Endothelial cell of umbilical vein (primary cell): ENCODE data around the gene MLIP. TPM values are rescaled to one million over a fixed set of nuclear protein-coding genes. Genes with fewer than 3 reads are reported as not detected.

Experiments used
- BruUV-seq: library from RNA; stranded (reverse); fragments of 400-500 nt; replicated peaks from 2 replicates; lab custom pipeline; 2021; lab: Mats Ljungman, UMichigan
- CTCF ChIA-PET: fragments of 300-600, 350-600 bp; sonication (Branson Sonifier 250); formaldehyde crosslinking; loops from one replicate; lab custom pipeline; 2021; ENCODE audit warnings: antibody characterized with exemption, inconsistent platforms; lab: Charles Lee
- POLR2A ChIA-PET: fragments of 300-600, 350-600 bp; sonication (Branson Sonifier 250); formaldehyde crosslinking; loops from one replicate; lab custom pipeline; 2021; ENCODE audit warnings: antibody characterized with exemption, inconsistent platforms; lab: Charles Lee
- DNase-seq: peaks from one replicate; pipeline ENCODE4 v3.0.0-alpha.2; 2011; ENCODE audit warnings: low read depth, low spot score
- FAIRE-seq: peaks from 2 replicates; lab custom pipeline; 2011; peaks lifted over from hg19 to GRCh38; lab: Jason Lieb, UNC
- H2AFZ ChIP-seq: 2 replicates; pipeline ENCODE4 v1.6.0; 2012; ENCODE audit warnings: low read depth, low read length, control low read depth, inconsistent platforms
- H3K27ac ChIP-seq: 2 replicates; pipeline ENCODE4 v1.5.1; 2011; ENCODE audit warnings: low read depth, mild to moderate bottlenecking, control low read depth, low read length, moderate library complexity; ENCODE audit not compliant: insufficient read depth
- H3K27me3 ChIP-seq, 2 experiments: 2 replicates each; pipeline versions ENCODE4 v1.6.0 to v1.6.1; 2011; ENCODE audit warnings: low read length in 2 of 2, mixed read lengths in 1 of 2; ENCODE audit not compliant: control insufficient read depth in 2 of 2, insufficient read depth in 2 of 2
- H3K36me3 ChIP-seq, 2 experiments: 2 replicates in 1 of 2; 3 replicates in 1 of 2; pipeline ENCODE4 v1.5.1; 2011; ENCODE audit warnings: low read length in 2 of 2, mild to moderate bottlenecking in 1 of 2, moderate library complexity in 1 of 2; ENCODE audit not compliant: control insufficient read depth in 2 of 2, insufficient read depth in 2 of 2; ENCODE audit errors: extremely low read depth in 1 of 2
- H3K4me1 ChIP-seq: 3 replicates; pipeline ENCODE4 v1.5.1; 2011; ENCODE audit warnings: mild to moderate bottlenecking, low read length; ENCODE audit not compliant: control insufficient read depth, insufficient read depth; ENCODE audit errors: extremely low read depth
- H3K4me2 ChIP-seq: 2 replicates; pipeline ENCODE4 v1.6.1; 2011; ENCODE audit warnings: low read length, control low read depth, mixed read lengths; ENCODE audit not compliant: insufficient read depth
- H3K4me3 ChIP-seq, 3 experiments: fragments of 200-600 bp in 1 of 3; sonication (generic), shearing (Covaris generic) in 1 of 3; replicated peaks in 1 of 3; 2 replicates each; pipeline ENCODE4 v1.5.1; 2011 to 2016; ENCODE audit warnings: control low read depth in 3 of 3, low read length in 3 of 3, mild to moderate bottlenecking in 2 of 3, inconsistent platforms in 1 of 3, low read depth in 1 of 3, moderate library complexity in 1 of 3; ENCODE audit not compliant: insufficient read depth in 1 of 3
- H3K79me2 ChIP-seq: 2 replicates; pipeline ENCODE4 v1.6.0; 2012; ENCODE audit warnings: low read length, inconsistent platforms; ENCODE audit not compliant: control insufficient read depth, insufficient read depth
- H3K9ac ChIP-seq: replicated peaks from 2 replicates; pipeline ENCODE3; 2011; ENCODE audit warnings: low read length, control low read depth; ENCODE audit not compliant: insufficient read depth; ENCODE audit errors: extremely low read depth
- H3K9me1 ChIP-seq: replicated peaks from 3 replicates; pipeline ENCODE4 v1.6.0; 2011; ENCODE audit warnings: mild to moderate bottlenecking, low read length; ENCODE audit not compliant: control insufficient read depth, insufficient read depth; ENCODE audit errors: extremely low read depth
- H3K9me3 ChIP-seq: replicated peaks from 2 replicates; pipeline ENCODE4 v1.5.1; 2012; ENCODE audit warnings: low read length, inconsistent platforms; ENCODE audit not compliant: control insufficient read depth, insufficient read depth
- H4K20me1 ChIP-seq: replicated peaks from 2 replicates; pipeline ENCODE3; 2011; ENCODE audit warnings: mild to moderate bottlenecking, low read length; ENCODE audit not compliant: control insufficient read depth, insufficient read depth; ENCODE audit errors: extremely low read depth
- CTCF ChIP-seq, 2 donors: IDR thresholded peaks; 1 replicate in 1 of 2; 2 replicates in 1 of 2; pipeline ENCODE4 v1.5.1; 2011; ENCODE audit warnings: low read length in 2 of 2, mild to moderate bottlenecking in 2 of 2, moderate library complexity in 2 of 2, control low read depth in 1 of 2, inconsistent platforms in 1 of 2, low read depth in 1 of 2; ENCODE audit not compliant: insufficient read depth in 1 of 2; ENCODE audit errors: extremely low read depth in 1 of 2
- EZH2 ChIP-seq: IDR thresholded peaks from 2 replicates; pipeline ENCODE4 v1.6.1; 2012; ENCODE audit warnings: borderline replicate concordance, low read depth, mild to moderate bottlenecking, moderate library complexity, low read length, inconsistent platforms; ENCODE audit not compliant: severe bottlenecking
- FOS ChIP-seq: IDR thresholded peaks from 2 replicates; pipeline ENCODE4 v1.6.1; 2011; ENCODE audit warnings: mild to moderate bottlenecking, low read length, moderate library complexity, borderline replicate concordance; ENCODE audit not compliant: insufficient read depth
- GATA2 ChIP-seq: IDR thresholded peaks from 2 replicates; pipeline ENCODE4 v1.7.0; 2011; ENCODE audit warnings: low read depth, mild to moderate bottlenecking, moderate library complexity, mixed read lengths, low read length; ENCODE audit not compliant: insufficient read length, insufficient read depth
- JUN ChIP-seq: IDR thresholded peaks from 2 replicates; pipeline ENCODE4 v1.6.1; 2011; ENCODE audit warnings: borderline replicate concordance, low read depth; ENCODE audit not compliant: insufficient read length, insufficient read depth
- MAX ChIP-seq: IDR thresholded peaks from 2 replicates; pipeline ENCODE4 v1.6.1; 2011; ENCODE audit not compliant: insufficient read depth, insufficient read length
- MYC ChIP-seq: IDR thresholded peaks from one replicate; pipeline ENCODE4 v1.6.1; 2011; ENCODE audit warnings: mild to moderate bottlenecking, low read depth, low read length
- POLR2A ChIP-seq: IDR thresholded peaks from 2 replicates; pipeline ENCODE4 v1.6.1; 2012; ENCODE audit warnings: low read depth, mild to moderate bottlenecking, control low read depth, low read length
- POLR2AphosphoS5 ChIP-seq: IDR thresholded peaks from 2 replicates; pipeline ENCODE4 v1.6.1; 2012; ENCODE audit warnings: low read depth, mild to moderate bottlenecking, control low read depth, low read length, moderate library complexity; ENCODE audit not compliant: insufficient read depth
- dilution Hi-C: fragments of 300-500 bp; cut with MboI; formaldehyde crosslinking; loops from one replicate; pipeline ENCODE4 v1.15.0; 2019; ENCODE audit warnings: low sequenced_read_pairs; ENCODE audit not compliant: extremely low pct_ligation_motif_present
- intact Hi-C: fragments of 100-400 bp; cut with micrococcal nuclease; formaldehyde crosslinking; loops from one replicate; pipeline ENCODE4 v1.10.0; 2022
- polyA plus RNA-seq, 4 experiments: library from polyadenylated mRNA; depleted of rRNA in 3 of 4; stranded (reverse) in 3 of 4; unstranded in 1 of 4; fragments of >200 nt; gene quantifications; 2 replicates each; pipeline versions ENCODE4 v1.2.1 to v1.2.3, GENCODE V29; 2011 to 2012; ENCODE audit warnings: missing spikeins in 1 of 4
- total RNA-seq: library from RNA; stranded (reverse); gene quantifications from 2 replicates; pipeline ENCODE4 v1.2.3, GENCODE V29; 2021

The MLIP gene
- total and polyA plus RNA-seq, 2 donors (not counting 3 experiments of a cell fraction or from before 2014, with no cell fraction given) = 4.1 to 11.6 TPM

- no peak overlapping the region for H3K27ac ChIP-seq
- FAIRE-seq (no peak), DNase-seq (no peak)
- H3K4me3 ChIP-seq = no peak overlapping the region
- H4K20me1 ChIP-seq = no peaks in the 10 kb centered on the region
- H2AFZ ChIP-seq = no peak overlapping the region
- H3K4me1 ChIP-seq = peaks cover 38% of the 10 kb centered on the region
- H3K9me3 ChIP-seq = no peaks in the 10 kb centered on the region
- no peaks in the 10 kb centered on the region for H3K9me1 ChIP-seq
- H3K36me3 ChIP-seq = no peaks in the 10 kb centered on the region
- CTCF ChIA-PET = no interaction called here
- POLR2A ChIA-PET = no interaction called here
- BruUV-seq = no TSS peak
- intact Hi-C loops = loop anchor here (5.0 to 10.0 kb wide), 3 partner anchors 122 to 570 kb away; partner anchors contain the start of gene GCLC
- no peak overlapping the region for H3K4me2 ChIP-seq
- H3K79me2 ChIP-seq = no peaks in the 10 kb centered on the region
- dilution Hi-C loops = no loop called here
- TF ChIP-seq CTCF (IDR thresholded peaks at IDR 0.05; ENCODE audit: extremely low read depth in 1 of 2, insufficient read depth in 1 of 2, low read depth in 1 of 2, low read length in 2 of 2) = no peak
- no peak for TF ChIP-seq FOS
- TF ChIP-seq EZH2 = no peak
- no peaks in the 10 kb centered on the region for H3K27me3 ChIP-seq
- H3K9ac ChIP-seq = no peak overlapping the region
Measured at GRCh38 chr6:54114991-54115390, 3.7 kb downstream of the MLIP start.

- intact Hi-C loops = loop anchor here (10.0 kb wide), 1 partner anchor 571 kb away; the partner anchor contains the start of gene GCLC
- no peaks in the 10 kb centered on the region for H3K79me2 ChIP-seq
- no peaks in the 10 kb centered on the region for H3K9me1 ChIP-seq
- dilution Hi-C loops = no loop called here
- CTCF ChIA-PET = no interaction called here
- H3K4me2 ChIP-seq = no peak overlapping the region
- POLR2A ChIA-PET = no interaction called here
- no peak overlapping the region for H3K27ac ChIP-seq
- H3K36me3 ChIP-seq = no peaks in the 10 kb centered on the region
- no peak overlapping the region for H3K4me3 ChIP-seq
- FAIRE-seq = no peak
- BruUV-seq = no TSS peak
- TF ChIP-seq EZH2 (no peak), MAX (no peak), MYC (no peak), CTCF (IDR thresholded peaks at IDR 0.05; ENCODE audit: extremely low read depth in 1 of 2, insufficient read depth in 1 of 2, low read depth in 1 of 2, low read length in 2 of 2) (no peak), FOS (no peak), GATA2 (no peak), POLR2AphosphoS5 (no peak), JUN (no peak), POLR2A (no peak)
- peaks cover 35% of the 10 kb centered on the region for H3K4me1 ChIP-seq
- no peaks in the 10 kb centered on the region for H3K27me3 ChIP-seq
- H3K9ac ChIP-seq = no peak overlapping the region
- DNase-seq = no peak
- H4K20me1 ChIP-seq = no peaks in the 10 kb centered on the region
- no peaks in the 10 kb centered on the region for H3K9me3 ChIP-seq
- H2AFZ ChIP-seq = no peak overlapping the region
Measured at GRCh38 chr6:54115966-54116365, 4.7 kb downstream of the MLIP start.
